SU-DHL-6 (cell line): ENCODE measurements around the gene MICAL3.

Experiments
- EZH2phosphoT487 ChIP-seq: fragments of 200-600 bp; sonication (generic), shearing (Covaris generic); conservative IDR thresholded peaks from 2 replicates; pipeline ENCODE4 v1.6.1; 2018; ENCODE audit warnings: mild to moderate bottlenecking, antibody characterized with exemption, low read length, moderate library complexity, mixed read lengths
- TF ChIP-seq, protein P1 (sequence below): fragments of 200-600 bp; sonication (generic); IDR thresholded peaks from one replicate; pipeline ENCODE4 v1.5.1; 2017; ENCODE audit warnings: antibody characterized with exemption, mild to moderate bottlenecking, low read length, moderate library complexity; ENCODE audit not compliant: insufficient read depth, poor library complexity, severe bottlenecking

DNA sequence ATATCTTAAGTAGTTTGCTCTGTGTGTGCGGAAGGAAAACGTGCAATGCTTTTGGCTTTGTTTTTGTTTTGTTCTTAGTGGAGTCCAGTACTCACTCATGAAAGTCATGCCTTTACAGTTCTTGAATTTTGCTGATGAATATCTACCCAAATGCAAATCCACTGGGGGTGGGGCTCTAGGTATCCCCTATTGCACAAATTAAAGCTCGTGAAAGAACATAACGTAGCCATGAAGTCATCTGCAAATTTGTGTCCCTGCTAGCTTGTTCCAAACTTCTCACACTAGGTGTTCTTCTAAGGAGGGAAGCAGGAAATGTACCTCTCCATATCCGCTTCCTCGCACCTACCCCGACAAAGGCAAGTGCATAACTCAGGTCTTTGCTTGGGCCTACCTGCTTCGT is 118.9 kb downstream of the MICAL3 start:
- TF ChIP-seq, protein P1, sequence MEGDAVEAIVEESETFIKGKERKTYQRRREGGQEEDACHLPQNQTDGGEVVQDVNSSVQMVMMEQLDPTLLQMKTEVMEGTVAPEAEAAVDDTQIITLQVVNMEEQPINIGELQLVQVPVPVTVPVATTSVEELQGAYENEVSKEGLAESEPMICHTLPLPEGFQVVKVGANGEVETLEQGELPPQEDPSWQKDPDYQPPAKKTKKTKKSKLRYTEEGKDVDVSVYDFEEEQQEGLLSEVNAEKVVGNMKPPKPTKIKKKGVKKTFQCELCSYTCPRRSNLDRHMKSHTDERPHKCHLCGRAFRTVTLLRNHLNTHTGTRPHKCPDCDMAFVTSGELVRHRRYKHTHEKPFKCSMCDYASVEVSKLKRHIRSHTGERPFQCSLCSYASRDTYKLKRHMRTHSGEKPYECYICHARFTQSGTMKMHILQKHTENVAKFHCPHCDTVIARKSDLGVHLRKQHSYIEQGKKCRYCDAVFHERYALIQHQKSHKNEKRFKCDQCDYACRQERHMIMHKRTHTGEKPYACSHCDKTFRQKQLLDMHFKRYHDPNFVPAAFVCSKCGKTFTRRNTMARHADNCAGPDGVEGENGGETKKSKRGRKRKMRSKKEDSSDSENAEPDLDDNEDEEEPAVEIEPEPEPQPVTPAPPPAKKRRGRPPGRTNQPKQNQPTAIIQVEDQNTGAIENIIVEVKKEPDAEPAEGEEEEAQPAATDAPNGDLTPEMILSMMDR, result no peak
- TF ChIP-seq EZH2phosphoT487, result no peak
